ENCODE data around the gene ARHGAP6. TPM values are rescaled to one million over a fixed set of nuclear protein-coding genes. Genes with fewer than 3 reads are reported as not detected.

ARHGAP6 gene
- total and polyA plus RNA-seq, 2 donors (not counting 3 experiments of a cell fraction or from before 2014, with no cell fraction given) = 0.69 to 0.83 TPM

DNA sequence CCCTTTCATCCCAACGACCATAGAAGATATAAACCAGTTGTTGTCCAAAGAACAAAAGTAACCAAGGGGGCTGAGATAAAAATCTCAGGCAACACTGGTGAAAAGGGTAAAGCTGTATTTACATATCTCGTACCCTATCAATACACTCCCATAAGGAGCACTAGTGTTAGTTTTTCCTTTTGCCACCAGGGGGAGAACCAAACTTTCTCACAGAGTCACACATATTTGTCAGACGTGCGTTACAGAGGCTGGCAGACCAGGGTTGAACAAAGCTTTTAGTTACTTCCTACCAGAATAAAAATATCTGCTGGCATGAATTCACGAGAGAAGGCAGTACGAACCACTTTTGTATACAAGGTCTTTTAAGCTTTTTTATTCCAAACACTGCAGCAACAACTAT, 284.3 kb downstream of the ARHGAP6 start:
- Histone ChIP-seq H3K27me3 (ENCODE audit: control insufficient read depth in 2 of 2, insufficient read depth in 2 of 2, low read length in 2 of 2) (no peaks in the 10 kb centered on the region), H3K9me1 (replicated peaks; ENCODE audit: control insufficient read depth, extremely low read depth, insufficient read depth, low read length) (no peaks in the 10 kb centered on the region), H4K20me1 (replicated peaks; ENCODE audit: control insufficient read depth, extremely low read depth, insufficient read depth, low read length) (no peaks in the 10 kb centered on the region), H3K4me2 (ENCODE audit: insufficient read depth, low read length) (no peak overlapping the region), H3K9me3 (replicated peaks; ENCODE audit: control insufficient read depth, insufficient read depth, low read length) (no peaks in the 10 kb centered on the region), H3K36me3 (ENCODE audit: control insufficient read depth in 2 of 2, extremely low read depth in 1 of 2, insufficient read depth in 2 of 2, low read length in 2 of 2) (no peaks in the 10 kb centered on the region), H3K27ac (ENCODE audit: insufficient read depth, low read depth, low read length) (no peak overlapping the region), H3K4me3 (replicated peaks in 1 of 3; ENCODE audit: insufficient read depth in 1 of 3, low read depth in 1 of 3, low read length in 3 of 3) (no peak overlapping the region), H3K9ac (replicated peaks; ENCODE audit: extremely low read depth, insufficient read depth, low read length) (no peak overlapping the region), H2AFZ (ENCODE audit: low read depth, low read length) (no peak overlapping the region), H3K4me1 (ENCODE audit: control insufficient read depth, extremely low read depth, insufficient read depth, low read length) (peaks cover 3% of the 10 kb centered on the region), H3K79me2 (ENCODE audit: control insufficient read depth, insufficient read depth, low read length) (no peaks in the 10 kb centered on the region)
- no peak for TF ChIP-seq POLR2A (IDR thresholded peaks at IDR 0.05; ENCODE audit: low read depth, low read length)
- TF ChIP-seq EZH2 (IDR thresholded peaks at IDR 0.05; ENCODE audit: borderline replicate concordance, low read depth, low read length, severe bottlenecking) = no peak
- no peak for TF ChIP-seq POLR2AphosphoS5 (IDR thresholded peaks at IDR 0.05; ENCODE audit: insufficient read depth, low read depth, low read length)
- no peak for TF ChIP-seq JUN (IDR thresholded peaks at IDR 0.05; ENCODE audit: borderline replicate concordance, insufficient read depth, insufficient read length, low read depth)
- TF ChIP-seq, protein P1, sequence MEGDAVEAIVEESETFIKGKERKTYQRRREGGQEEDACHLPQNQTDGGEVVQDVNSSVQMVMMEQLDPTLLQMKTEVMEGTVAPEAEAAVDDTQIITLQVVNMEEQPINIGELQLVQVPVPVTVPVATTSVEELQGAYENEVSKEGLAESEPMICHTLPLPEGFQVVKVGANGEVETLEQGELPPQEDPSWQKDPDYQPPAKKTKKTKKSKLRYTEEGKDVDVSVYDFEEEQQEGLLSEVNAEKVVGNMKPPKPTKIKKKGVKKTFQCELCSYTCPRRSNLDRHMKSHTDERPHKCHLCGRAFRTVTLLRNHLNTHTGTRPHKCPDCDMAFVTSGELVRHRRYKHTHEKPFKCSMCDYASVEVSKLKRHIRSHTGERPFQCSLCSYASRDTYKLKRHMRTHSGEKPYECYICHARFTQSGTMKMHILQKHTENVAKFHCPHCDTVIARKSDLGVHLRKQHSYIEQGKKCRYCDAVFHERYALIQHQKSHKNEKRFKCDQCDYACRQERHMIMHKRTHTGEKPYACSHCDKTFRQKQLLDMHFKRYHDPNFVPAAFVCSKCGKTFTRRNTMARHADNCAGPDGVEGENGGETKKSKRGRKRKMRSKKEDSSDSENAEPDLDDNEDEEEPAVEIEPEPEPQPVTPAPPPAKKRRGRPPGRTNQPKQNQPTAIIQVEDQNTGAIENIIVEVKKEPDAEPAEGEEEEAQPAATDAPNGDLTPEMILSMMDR (IDR thresholded peaks at IDR 0.05; ENCODE audit: extremely low read depth in 1 of 2, insufficient read depth in 1 of 2, low read depth in 1 of 2, low read length in 2 of 2) = peak; percentile 35 to 46
- TF ChIP-seq GATA2 (IDR thresholded peaks at IDR 0.05; ENCODE audit: insufficient read depth, insufficient read length, low read depth, low read length) = no peak
- no peak for TF ChIP-seq MYC (IDR thresholded peaks at IDR 0.05; ENCODE audit: low read depth, low read length)
- TF ChIP-seq, protein P2, sequence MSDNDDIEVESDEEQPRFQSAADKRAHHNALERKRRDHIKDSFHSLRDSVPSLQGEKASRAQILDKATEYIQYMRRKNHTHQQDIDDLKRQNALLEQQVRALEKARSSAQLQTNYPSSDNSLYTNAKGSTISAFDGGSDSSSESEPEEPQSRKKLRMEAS (IDR thresholded peaks at IDR 0.05; ENCODE audit: insufficient read depth, insufficient read length) = no peak
- no peak for TF ChIP-seq FOS (IDR thresholded peaks at IDR 0.05; ENCODE audit: borderline replicate concordance, insufficient read depth, low read length)
- FAIRE-seq (peak; percentile 65), DNase-seq (ENCODE audit: low read depth, low spot score) (peak; percentile 74)
- ChIA-PET CTCF (interaction anchor here (0.6 to 2.6 kb wide), 32 partner anchors 9 to 389 kb away, joined by 3 to 21 read pairs (median 4); no protein-coding TSS in a partner anchor), POLR2A (no interaction called here)
- intact Hi-C loops (cut with micrococcal nuclease) (loop anchor here (1.0 to 2.0 kb wide), 3 partner anchors 45 to 237 kb away; no protein-coding TSS in a partner anchor), dilution Hi-C loops (cut with MboI; ENCODE audit: extremely low pct_ligation_motif_present, low sequenced_read_pairs) (no loop called here)
- BruUV-seq (replicated peaks) = no TSS peak
